ENCODE data around the gene CCL22.
A peak's percentile ranks its signal among the peaks of the same experiment; 100 is the strongest.

Gene CCL22

GRCh38 chr16:57361404-57361803 lies 2.8 kb downstream of the CCL22 start:
- no peak for TF ChIP-seq CTCF (conservative IDR thresholded peaks at IDR 0.05; ENCODE audit: low read depth)
- POLR2A ChIA-PET (ENCODE audit: low non-redundant PET) = no interaction called here
- CTCF ChIA-PET = no interaction called here
- DNase-seq (ENCODE audit: low spot score) = no peak
- no peak overlapping the region for H3K27ac ChIP-seq

- ChIA-PET POLR2A (ENCODE audit: low non-redundant PET) (no interaction called here), CTCF (interaction anchor here (1.3 kb wide), 1 partner anchor 22 kb away, joined by 10 read pairs; no protein-coding TSS in a partner anchor)
- no peak for TF ChIP-seq CTCF (conservative IDR thresholded peaks at IDR 0.05; ENCODE audit: low read depth)
- H3K27ac ChIP-seq = no peak overlapping the region
- no peak for DNase-seq (ENCODE audit: low spot score)
Observed at GRCh38 chr16:57364143-57364542, 5.6 kb downstream of the CCL22 start.

GRCh38 chr16:57366544-57367040 lies 8.0 kb downstream of the CCL22 start:
- POLR2A ChIA-PET (ENCODE audit: low non-redundant PET) = no interaction called here
- H3K27ac ChIP-seq = no peak overlapping the region
- no peak for TF ChIP-seq CTCF (conservative IDR thresholded peaks at IDR 0.05; ENCODE audit: low read depth)
- no peak for DNase-seq (ENCODE audit: low spot score)
- CTCF ChIA-PET = interaction anchor here (0.6 to 0.8 kb wide), 2 partner anchors 50 to 96 kb away, joined by 3 to 5 read pairs; partner anchors contain the start of gene POLR2C

- POLR2A ChIA-PET (ENCODE audit: low non-redundant PET) = no interaction called here
- DNase-seq (ENCODE audit: low spot score) = peak; percentile 30
- CTCF ChIA-PET = interaction anchor here (0.6 to 0.8 kb wide), 2 partner anchors 50 to 95 kb away, joined by 3 to 5 read pairs; partner anchors contain the start of gene POLR2C
Observed at GRCh38 chr16:57367116-57367752, 8.7 kb downstream of the CCL22 start.

GRCh38 chr16:57371494-57372371 lies 13.2 kb downstream of the CCL22 start:
- ChIA-PET CTCF (interaction anchor here (0.6 kb wide), 1 partner anchor 33 kb away, joined by 3 read pairs; the partner anchor contains the start of gene CCL17), POLR2A (ENCODE audit: low non-redundant PET) (no interaction called here)
- TF ChIP-seq CTCF (conservative IDR thresholded peaks at IDR 0.05; ENCODE audit: low read depth) = no peak
- H3K27ac ChIP-seq = no peak overlapping the region
- no peak for DNase-seq (ENCODE audit: low spot score)

More at GRCh38 chr16:57367116-57367752, 8.7 kb downstream of the CCL22 start:
- no peak for TF ChIP-seq CTCF (conservative IDR thresholded peaks at IDR 0.05; ENCODE audit: low read depth)
- no peak overlapping the region for H3K27ac ChIP-seq

- no peak within 1 kb of the TSS for H3K27ac ChIP-seq
- ChIA-PET POLR2A (ENCODE audit: low non-redundant PET) (no interaction called here), CTCF (no interaction called here)
- no peak for TF ChIP-seq CTCF (conservative IDR thresholded peaks at IDR 0.05; ENCODE audit: low read depth)
- no peak for DNase-seq (ENCODE audit: low spot score)
Observed at GRCh38 chr16:57372372-57373116, 14.0 kb downstream of the CCL22 start, which contains the start of gene CX3CL1. TSS of gene CX3CL1 (plus strand) at chr16:57372490. CDS start at chr16:57372569, 79 bp downstream.
